Choroid plexus epithelial cell (primary cell): ENCODE results near the gene PACSIN2.

Source experiments
- DNase-seq: peaks from one replicate; pipeline ENCODE4 v3.0.0-alpha.2; 2010; ENCODE audit warnings: low read depth
- H3K4me3 ChIP-seq: 2 replicates; pipeline ENCODE4 v1.5.1; 2011; ENCODE audit warnings: low read depth, mild to moderate bottlenecking, control low read depth, low read length, moderate library complexity
- CTCF ChIP-seq: conservative IDR thresholded peaks from 2 replicates; pipeline ENCODE4 v1.5.1; 2011; ENCODE audit warnings: low read depth, mild to moderate bottlenecking, control low read depth, inconsistent platforms, low read length, moderate library complexity

Gene PACSIN2

GRCh38 chr22:42869888-42870480 lies 145.0 kb downstream of the PACSIN2 start:
- no peak for DNase-seq
- H3K4me3 ChIP-seq: no peak overlapping the region
- no peak for TF ChIP-seq CTCF

GRCh38 chr22:42869463-42869862 lies 145.5 kb downstream of the PACSIN2 start:
- TF ChIP-seq CTCF: no peak
- H3K4me3 ChIP-seq: no peak overlapping the region
- no peak for DNase-seq

GRCh38 chr22:42868751-42869251 lies 146.1 kb downstream of the PACSIN2 start:
- no peak for DNase-seq
- no peak overlapping the region for H3K4me3 ChIP-seq

GRCh38 chr22:42866100-42866499 lies 148.8 kb downstream of the PACSIN2 start:
- DNase-seq: no peak
- no peak for TF ChIP-seq CTCF
- H3K4me3 ChIP-seq: no peak overlapping the region

More at GRCh38 chr22:42868751-42869251, 146.1 kb downstream of the PACSIN2 start:
- no peak for TF ChIP-seq CTCF

- DNase-seq: no peak
- no peak overlapping the region for H3K4me3 ChIP-seq
- TF ChIP-seq CTCF: no peak
These were observed 149.4 kb downstream of the PACSIN2 start for GRCh38 chr22:42865536-42865935.

- peak; percentile 95 for DNase-seq
- no peak overlapping the region for H3K4me3 ChIP-seq
- no peak for TF ChIP-seq CTCF
These were observed 151.5 kb downstream of the PACSIN2 start for GRCh38 chr22:42863349-42863961.
